Ishikawa (cell line): ENCODE measurements around the gene CLMN.

Experiments
- CREB1 ChIP-seq: IDR thresholded peaks from 2 replicates; pipeline ENCODE4 v1.6.1; 2012; ENCODE audit warnings: low read depth
- EP300 ChIP-seq: IDR thresholded peaks from 2 replicates; pipeline ENCODE4 v1.6.1; 2012; ENCODE audit warnings: borderline replicate concordance
- REST ChIP-seq: IDR thresholded peaks from 2 replicates; pipeline ENCODE4 v1.6.1; 2012; ENCODE audit warnings: low read depth, mild to moderate bottlenecking
- TEAD4 ChIP-seq: IDR thresholded peaks from 2 replicates; pipeline ENCODE4 v1.6.1; 2012

- no peak for TF ChIP-seq TEAD4
- no peak for TF ChIP-seq CREB1
- no peak for TF ChIP-seq EP300
- TF ChIP-seq REST, result no peak
These were observed 137.3 kb downstream of the CLMN start for GRCh38 chr14:95182379-95182778.
